Measurements from ENCODE around the gene DGUOK. TPM values are rescaled to one million over a fixed set of nuclear protein-coding genes. Genes with fewer than 3 reads are reported as not detected.

The DGUOK gene
- total and polyA plus RNA-seq, 10 of the 15 experiments (the other 5 are each of a cell fraction or from before 2014, with no cell fraction given) = 64.4 to 234 (median 91.4) TPM

DNA sequence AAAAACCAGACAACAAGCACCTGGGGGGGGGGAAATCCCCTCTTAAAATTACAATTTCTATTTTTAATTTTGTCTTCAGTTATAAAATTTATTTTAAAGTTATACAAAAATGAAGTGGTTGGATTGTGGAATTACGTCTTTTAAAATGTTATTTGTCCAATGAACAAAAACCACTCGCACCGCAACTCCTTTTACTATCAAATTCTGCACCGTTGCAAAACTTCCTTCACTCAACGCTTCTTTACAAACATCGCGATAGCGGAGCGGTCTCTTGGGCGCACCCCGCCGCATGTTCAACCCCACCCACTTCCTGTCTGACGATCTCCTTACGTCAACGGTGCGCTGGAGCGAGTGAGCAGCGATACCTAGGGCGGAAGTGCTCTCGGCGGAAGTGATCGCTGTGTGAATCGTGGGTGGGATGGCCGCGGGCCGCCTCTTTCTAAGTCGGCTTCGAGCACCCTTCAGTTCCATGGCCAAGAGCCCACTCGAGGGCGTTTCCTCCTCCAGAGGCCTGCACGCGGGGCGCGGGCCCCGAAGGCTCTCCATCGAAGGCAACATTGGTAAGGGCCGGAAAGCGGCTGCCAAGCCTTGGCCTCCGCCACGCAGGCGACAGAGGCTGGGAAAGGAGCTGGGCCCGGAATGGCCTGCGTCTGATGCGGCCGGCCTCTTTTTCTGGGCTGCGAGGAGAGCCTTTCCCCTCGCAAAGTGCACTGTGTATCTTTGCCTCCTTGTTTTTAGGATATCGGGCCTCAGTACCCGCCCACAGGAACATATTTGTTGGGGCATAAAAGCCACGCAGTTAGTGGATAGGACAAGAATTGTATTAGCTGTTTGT is at the start of gene DGUOK (continued):
- TF ChIP-seq, protein P1, sequence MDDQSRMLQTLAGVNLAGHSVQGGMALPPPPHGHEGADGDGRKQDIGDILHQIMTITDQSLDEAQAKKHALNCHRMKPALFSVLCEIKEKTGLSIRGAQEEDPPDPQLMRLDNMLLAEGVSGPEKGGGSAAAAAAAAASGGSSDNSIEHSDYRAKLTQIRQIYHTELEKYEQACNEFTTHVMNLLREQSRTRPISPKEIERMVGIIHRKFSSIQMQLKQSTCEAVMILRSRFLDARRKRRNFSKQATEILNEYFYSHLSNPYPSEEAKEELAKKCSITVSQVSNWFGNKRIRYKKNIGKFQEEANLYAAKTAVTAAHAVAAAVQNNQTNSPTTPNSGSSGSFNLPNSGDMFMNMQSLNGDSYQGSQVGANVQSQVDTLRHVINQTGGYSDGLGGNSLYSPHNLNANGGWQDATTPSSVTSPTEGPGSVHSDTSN (IDR thresholded peaks at IDR 0.05; ENCODE audit: insufficient replicate concordance, low read depth, low read length) = no peak
- TF ChIP-seq SREBF2 (IDR thresholded peaks at IDR 0.05; ENCODE audit: low read length) (no peak), SP1 (IDR thresholded peaks at IDR 0.05; ENCODE audit: low read depth, low read length) (peak; percentile 73), ZNF24 (IDR thresholded peaks at IDR 0.05) (no peak), BACH1 (IDR thresholded peaks at IDR 0.05; ENCODE audit: borderline replicate concordance) (peak; percentile 94), RCOR1 (conservative IDR thresholded peaks at IDR 0.05; ENCODE audit: low read depth, low read length) (peak; percentile 90; the same call in 1 of the 2 replicates), CHD1 (IDR thresholded peaks at IDR 0.05; ENCODE audit: low read depth, low read length) (no peak; the same call in 1 of the 2 replicates), NR2F1 (conservative IDR thresholded peaks at IDR 0.05) (no peak), POLR2AphosphoS5 (IDR thresholded peaks at IDR 0.05; ENCODE audit: low read length) (peak; percentile 98), KAT2A (conservative IDR thresholded peaks at IDR 0.05; ENCODE audit: control insufficient read depth, low read depth, low read length) (no peak), CHD2 (IDR thresholded peaks at IDR 0.05; ENCODE audit: borderline replicate concordance, low read depth, low read length) (peak; percentile 99), ZNF384 (IDR thresholded peaks at IDR 0.05; ENCODE audit: borderline replicate concordance, low read depth, low read length) (no peak), PKNOX1 (IDR thresholded peaks at IDR 0.05) (peak; percentile 70), ATF7 (IDR thresholded peaks at IDR 0.05; ENCODE audit: low read depth) (peak; percentile 92)
- TF ChIP-seq, protein P2, sequence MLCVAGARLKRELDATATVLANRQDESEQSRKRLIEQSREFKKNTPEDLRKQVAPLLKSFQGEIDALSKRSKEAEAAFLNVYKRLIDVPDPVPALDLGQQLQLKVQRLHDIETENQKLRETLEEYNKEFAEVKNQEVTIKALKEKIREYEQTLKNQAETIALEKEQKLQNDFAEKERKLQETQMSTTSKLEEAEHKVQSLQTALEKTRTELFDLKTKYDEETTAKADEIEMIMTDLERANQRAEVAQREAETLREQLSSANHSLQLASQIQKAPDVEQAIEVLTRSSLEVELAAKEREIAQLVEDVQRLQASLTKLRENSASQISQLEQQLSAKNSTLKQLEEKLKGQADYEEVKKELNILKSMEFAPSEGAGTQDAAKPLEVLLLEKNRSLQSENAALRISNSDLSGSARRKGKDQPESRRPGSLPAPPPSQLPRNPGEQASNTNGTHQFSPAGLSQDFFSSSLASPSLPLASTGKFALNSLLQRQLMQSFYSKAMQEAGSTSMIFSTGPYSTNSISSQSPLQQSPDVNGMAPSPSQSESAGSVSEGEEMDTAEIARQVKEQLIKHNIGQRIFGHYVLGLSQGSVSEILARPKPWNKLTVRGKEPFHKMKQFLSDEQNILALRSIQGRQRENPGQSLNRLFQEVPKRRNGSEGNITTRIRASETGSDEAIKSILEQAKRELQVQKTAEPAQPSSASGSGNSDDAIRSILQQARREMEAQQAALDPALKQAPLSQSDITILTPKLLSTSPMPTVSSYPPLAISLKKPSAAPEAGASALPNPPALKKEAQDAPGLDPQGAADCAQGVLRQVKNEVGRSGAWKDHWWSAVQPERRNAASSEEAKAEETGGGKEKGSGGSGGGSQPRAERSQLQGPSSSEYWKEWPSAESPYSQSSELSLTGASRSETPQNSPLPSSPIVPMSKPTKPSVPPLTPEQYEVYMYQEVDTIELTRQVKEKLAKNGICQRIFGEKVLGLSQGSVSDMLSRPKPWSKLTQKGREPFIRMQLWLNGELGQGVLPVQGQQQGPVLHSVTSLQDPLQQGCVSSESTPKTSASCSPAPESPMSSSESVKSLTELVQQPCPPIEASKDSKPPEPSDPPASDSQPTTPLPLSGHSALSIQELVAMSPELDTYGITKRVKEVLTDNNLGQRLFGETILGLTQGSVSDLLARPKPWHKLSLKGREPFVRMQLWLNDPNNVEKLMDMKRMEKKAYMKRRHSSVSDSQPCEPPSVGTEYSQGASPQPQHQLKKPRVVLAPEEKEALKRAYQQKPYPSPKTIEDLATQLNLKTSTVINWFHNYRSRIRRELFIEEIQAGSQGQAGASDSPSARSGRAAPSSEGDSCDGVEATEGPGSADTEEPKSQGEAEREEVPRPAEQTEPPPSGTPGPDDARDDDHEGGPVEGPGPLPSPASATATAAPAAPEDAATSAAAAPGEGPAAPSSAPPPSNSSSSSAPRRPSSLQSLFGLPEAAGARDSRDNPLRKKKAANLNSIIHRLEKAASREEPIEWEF (IDR thresholded peaks at IDR 0.05; ENCODE audit: insufficient replicate concordance, low read depth, low read length) = no peak
- TF ChIP-seq, protein P3, sequence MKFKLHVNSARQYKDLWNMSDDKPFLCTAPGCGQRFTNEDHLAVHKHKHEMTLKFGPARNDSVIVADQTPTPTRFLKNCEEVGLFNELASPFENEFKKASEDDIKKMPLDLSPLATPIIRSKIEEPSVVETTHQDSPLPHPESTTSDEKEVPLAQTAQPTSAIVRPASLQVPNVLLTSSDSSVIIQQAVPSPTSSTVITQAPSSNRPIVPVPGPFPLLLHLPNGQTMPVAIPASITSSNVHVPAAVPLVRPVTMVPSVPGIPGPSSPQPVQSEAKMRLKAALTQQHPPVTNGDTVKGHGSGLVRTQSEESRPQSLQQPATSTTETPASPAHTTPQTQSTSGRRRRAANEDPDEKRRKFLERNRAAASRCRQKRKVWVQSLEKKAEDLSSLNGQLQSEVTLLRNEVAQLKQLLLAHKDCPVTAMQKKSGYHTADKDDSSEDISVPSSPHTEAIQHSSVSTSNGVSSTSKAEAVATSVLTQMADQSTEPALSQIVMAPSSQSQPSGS (IDR thresholded peaks at IDR 0.05; ENCODE audit: low read length) = peak; percentile 70
- TF ChIP-seq, protein P4, sequence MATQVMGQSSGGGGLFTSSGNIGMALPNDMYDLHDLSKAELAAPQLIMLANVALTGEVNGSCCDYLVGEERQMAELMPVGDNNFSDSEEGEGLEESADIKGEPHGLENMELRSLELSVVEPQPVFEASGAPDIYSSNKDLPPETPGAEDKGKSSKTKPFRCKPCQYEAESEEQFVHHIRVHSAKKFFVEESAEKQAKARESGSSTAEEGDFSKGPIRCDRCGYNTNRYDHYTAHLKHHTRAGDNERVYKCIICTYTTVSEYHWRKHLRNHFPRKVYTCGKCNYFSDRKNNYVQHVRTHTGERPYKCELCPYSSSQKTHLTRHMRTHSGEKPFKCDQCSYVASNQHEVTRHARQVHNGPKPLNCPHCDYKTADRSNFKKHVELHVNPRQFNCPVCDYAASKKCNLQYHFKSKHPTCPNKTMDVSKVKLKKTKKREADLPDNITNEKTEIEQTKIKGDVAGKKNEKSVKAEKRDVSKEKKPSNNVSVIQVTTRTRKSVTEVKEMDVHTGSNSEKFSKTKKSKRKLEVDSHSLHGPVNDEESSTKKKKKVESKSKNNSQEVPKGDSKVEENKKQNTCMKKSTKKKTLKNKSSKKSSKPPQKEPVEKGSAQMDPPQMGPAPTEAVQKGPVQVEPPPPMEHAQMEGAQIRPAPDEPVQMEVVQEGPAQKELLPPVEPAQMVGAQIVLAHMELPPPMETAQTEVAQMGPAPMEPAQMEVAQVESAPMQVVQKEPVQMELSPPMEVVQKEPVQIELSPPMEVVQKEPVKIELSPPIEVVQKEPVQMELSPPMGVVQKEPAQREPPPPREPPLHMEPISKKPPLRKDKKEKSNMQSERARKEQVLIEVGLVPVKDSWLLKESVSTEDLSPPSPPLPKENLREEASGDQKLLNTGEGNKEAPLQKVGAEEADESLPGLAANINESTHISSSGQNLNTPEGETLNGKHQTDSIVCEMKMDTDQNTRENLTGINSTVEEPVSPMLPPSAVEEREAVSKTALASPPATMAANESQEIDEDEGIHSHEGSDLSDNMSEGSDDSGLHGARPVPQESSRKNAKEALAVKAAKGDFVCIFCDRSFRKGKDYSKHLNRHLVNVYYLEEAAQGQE (IDR thresholded peaks at IDR 0.05; ENCODE audit: low read depth, low read length) = no peak

Data from GM12878 (cell line).